OCI-LY3 (cell line): ENCODE measurements around the gene CARF.
"Not testable (repeated sequence)": the region's sequence is repeated elsewhere in the genome, so short reads cannot be mapped to it uniquely, and the experiment has no call there.

ENCODE experiments used
- H2AFZ ChIP-seq: fragments of 200-600, 300-600 bp; shearing (Covaris generic); 2 replicates; pipeline ENCODE4 v1.6.0; 2014; ENCODE audit warnings: antibody characterized with exemption, low read depth, low read length
- H3K27ac ChIP-seq: fragments of 200-600, 300-600 bp; sonication (generic); 2 replicates; pipeline ENCODE4 v1.5.1; 2014; ENCODE audit warnings: mild to moderate bottlenecking, low read length, moderate library complexity, mixed read lengths
- H3K27me3 ChIP-seq: fragments of 200-600, 300-600 bp; sonication (generic); 2 replicates; pipeline ENCODE4 v1.6.1; 2014; ENCODE audit warnings: low read depth, low read length, mixed read lengths
- H3K36me3 ChIP-seq: fragments of 200-600, 300-600 bp; sonication (generic); replicated peaks from 2 replicates; pipeline ENCODE3; 2014; ENCODE audit warnings: low read depth, low read length, mixed read lengths
- H3K4me1 ChIP-seq: fragments of 300-600, 200-600 bp; sonication (generic); 2 replicates; pipeline ENCODE4 v1.6.1; 2014; ENCODE audit warnings: low read length, mixed read lengths
- H3K4me2 ChIP-seq: fragments of 200-600, 300-600 bp; sonication (generic); 2 replicates; pipeline ENCODE4 v1.6.1; 2014; ENCODE audit warnings: low read length, mixed read lengths
- H3K4me3 ChIP-seq: fragments of 300-600, 200-600 bp; sonication (generic); 2 replicates; pipeline ENCODE4 v1.5.1; 2014; ENCODE audit warnings: antibody characterized with exemption, mild to moderate bottlenecking, low read length, moderate library complexity
- H3K79me2 ChIP-seq: fragments of 300-600, 200-600 bp; shearing (Covaris generic); 2 replicates; pipeline ENCODE4 v1.6.1; 2014; ENCODE audit warnings: mild to moderate bottlenecking, low read length, mixed read lengths
- H3K9ac ChIP-seq: fragments of 300-600, 200-600 bp; shearing (Covaris generic); 2 replicates; pipeline ENCODE4 v1.6.0; 2014; ENCODE audit warnings: mild to moderate bottlenecking, low read length, moderate library complexity
- H3K9me3 ChIP-seq: fragments of 200-600, 300-600 bp; shearing (Covaris generic); 2 replicates; pipeline ENCODE4 v1.6.1; 2014; ENCODE audit warnings: low read length, mixed read lengths; ENCODE audit not compliant: insufficient read depth
- H4K20me1 ChIP-seq: fragments of 200-600, 300-600 bp; sonication (generic); 2 replicates; pipeline ENCODE4 v1.6.1; 2016; ENCODE audit warnings: low read length, mixed read lengths; ENCODE audit not compliant: insufficient read depth
- EZH2phosphoT487 ChIP-seq: fragments of 200-600 bp; shearing (Covaris generic); IDR thresholded peaks from 2 replicates; pipeline ENCODE4 v1.6.1; 2018; ENCODE audit warnings: antibody characterized with exemption, mixed run types, low read depth
- TF ChIP-seq, protein P1 (sequence below): fragments of 200-600, 300-600 bp; sonication (generic); IDR thresholded peaks from 2 replicates; pipeline ENCODE4 v1.5.1; 2014; ENCODE audit warnings: antibody characterized with exemption, low read length, low read depth

Gene CARF

DNA sequence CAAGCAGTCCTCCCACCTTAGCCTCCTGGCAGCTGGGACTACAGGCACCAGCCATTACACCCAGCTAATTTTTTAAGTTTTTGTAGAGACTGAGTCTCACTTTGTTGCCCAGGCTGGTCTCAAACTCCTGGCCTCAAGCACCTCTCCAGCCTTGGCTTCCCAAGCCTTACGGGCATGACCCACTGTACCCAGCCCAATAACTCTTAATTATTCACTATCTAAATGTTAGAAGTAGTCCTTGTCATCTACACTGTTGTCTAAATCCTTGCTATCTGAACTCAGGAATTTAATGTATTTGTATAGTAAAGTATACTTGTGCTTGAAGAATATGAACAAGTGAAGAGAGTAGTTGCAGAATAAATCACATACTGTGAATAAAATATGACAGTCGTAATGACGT lies 64.7 kb downstream of the CARF start:
- H3K4me3 ChIP-seq, result no peak overlapping the region
- H2AFZ ChIP-seq, result no peak overlapping the region
- no peak overlapping the region for H3K27ac ChIP-seq
- H3K9ac ChIP-seq, result no peak overlapping the region
- no peaks in the 10 kb centered on the region for H3K4me1 ChIP-seq
- no peaks in the 10 kb centered on the region for H4K20me1 ChIP-seq
- no peaks in the 10 kb centered on the region for H3K9me3 ChIP-seq
- no peaks in the 10 kb centered on the region for H3K27me3 ChIP-seq
- TF ChIP-seq, protein P1, sequence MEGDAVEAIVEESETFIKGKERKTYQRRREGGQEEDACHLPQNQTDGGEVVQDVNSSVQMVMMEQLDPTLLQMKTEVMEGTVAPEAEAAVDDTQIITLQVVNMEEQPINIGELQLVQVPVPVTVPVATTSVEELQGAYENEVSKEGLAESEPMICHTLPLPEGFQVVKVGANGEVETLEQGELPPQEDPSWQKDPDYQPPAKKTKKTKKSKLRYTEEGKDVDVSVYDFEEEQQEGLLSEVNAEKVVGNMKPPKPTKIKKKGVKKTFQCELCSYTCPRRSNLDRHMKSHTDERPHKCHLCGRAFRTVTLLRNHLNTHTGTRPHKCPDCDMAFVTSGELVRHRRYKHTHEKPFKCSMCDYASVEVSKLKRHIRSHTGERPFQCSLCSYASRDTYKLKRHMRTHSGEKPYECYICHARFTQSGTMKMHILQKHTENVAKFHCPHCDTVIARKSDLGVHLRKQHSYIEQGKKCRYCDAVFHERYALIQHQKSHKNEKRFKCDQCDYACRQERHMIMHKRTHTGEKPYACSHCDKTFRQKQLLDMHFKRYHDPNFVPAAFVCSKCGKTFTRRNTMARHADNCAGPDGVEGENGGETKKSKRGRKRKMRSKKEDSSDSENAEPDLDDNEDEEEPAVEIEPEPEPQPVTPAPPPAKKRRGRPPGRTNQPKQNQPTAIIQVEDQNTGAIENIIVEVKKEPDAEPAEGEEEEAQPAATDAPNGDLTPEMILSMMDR, result no peak
- no peak for TF ChIP-seq EZH2phosphoT487
- no peaks in the 10 kb centered on the region for H3K36me3 ChIP-seq
- no peak overlapping the region for H3K4me2 ChIP-seq
- no peaks in the 10 kb centered on the region for H3K79me2 ChIP-seq

DNA sequence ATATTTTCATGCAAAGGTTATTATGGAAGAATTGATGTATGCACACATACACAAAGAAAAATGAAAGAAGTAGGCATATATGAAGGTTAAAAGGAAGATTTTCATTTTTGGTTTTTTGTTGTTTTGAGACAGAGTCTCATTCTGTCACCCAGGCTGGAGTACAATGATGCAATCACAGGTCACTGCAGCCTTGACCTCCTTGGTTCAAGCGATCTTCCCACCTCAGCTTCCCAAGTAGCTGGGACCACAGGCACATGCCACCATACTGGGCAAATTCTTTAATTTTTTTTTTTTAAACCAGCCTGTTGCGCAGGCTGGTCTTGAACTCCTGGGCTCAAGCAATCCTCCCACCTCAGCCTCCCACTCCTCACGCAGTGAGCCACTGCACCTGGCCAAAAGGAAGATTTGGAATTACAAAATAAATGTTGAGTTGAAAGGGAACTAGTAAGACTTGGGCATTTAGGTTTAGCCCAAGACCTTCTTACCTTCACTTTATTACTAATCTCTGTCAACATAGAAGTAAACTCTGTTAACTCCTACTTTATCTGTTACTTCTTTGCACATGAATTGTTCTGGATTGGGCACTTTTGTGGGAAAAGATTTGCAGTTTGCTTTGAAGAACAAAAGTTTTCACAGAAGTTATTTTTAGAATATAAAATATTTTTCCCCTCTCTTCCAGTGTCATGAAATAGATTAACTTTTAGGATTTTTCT lies 70.9 kb downstream of the CARF start:
- H3K27ac ChIP-seq, result no peak overlapping the region
- no peak overlapping the region for H3K4me2 ChIP-seq
- H3K4me3 ChIP-seq, result no peak overlapping the region
- H2AFZ ChIP-seq, result no peak overlapping the region
- no peaks in the 10 kb centered on the region for H4K20me1 ChIP-seq
- H3K36me3 ChIP-seq, result no peaks in the 10 kb centered on the region
- H3K9me3 ChIP-seq, result no peaks in the 10 kb centered on the region
- no peak overlapping the region for H3K9ac ChIP-seq
- no peaks in the 10 kb centered on the region for H3K4me1 ChIP-seq
- TF ChIP-seq, protein P1, result no peak
- TF ChIP-seq EZH2phosphoT487, result no peak
- no peaks in the 10 kb centered on the region for H3K27me3 ChIP-seq
- H3K79me2 ChIP-seq, result no peaks in the 10 kb centered on the region

DNA sequence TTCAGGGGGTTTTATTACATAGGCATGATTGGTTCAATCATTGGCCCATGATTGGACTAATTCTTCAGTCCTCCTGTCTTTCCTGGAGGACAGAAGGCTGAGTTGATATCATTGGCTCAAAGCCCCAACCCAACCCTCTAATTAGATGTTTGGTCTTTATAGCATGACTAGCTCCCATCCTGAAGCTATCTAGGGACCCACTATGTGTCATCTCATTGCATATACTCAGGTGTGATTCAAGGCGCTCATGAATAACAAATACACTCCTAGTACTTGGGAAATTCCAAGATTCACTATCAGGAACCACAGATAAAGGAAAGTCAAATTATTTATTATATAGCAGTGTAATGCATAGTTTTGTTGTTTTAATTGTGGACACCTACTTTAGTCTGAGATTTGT lies 77.7 kb downstream of the CARF start:
- H3K9ac ChIP-seq, result no peak overlapping the region
- H3K36me3 ChIP-seq, result no peaks in the 10 kb centered on the region
- H3K9me3 ChIP-seq, result no peaks in the 10 kb centered on the region
- H4K20me1 ChIP-seq, result no peaks in the 10 kb centered on the region
- H3K27me3 ChIP-seq, result no peaks in the 10 kb centered on the region
- no peak overlapping the region for H3K4me3 ChIP-seq
- TF ChIP-seq, protein P1, result no peak
- no peak for TF ChIP-seq EZH2phosphoT487
- H3K79me2 ChIP-seq, result no peaks in the 10 kb centered on the region
- no peak overlapping the region for H2AFZ ChIP-seq
- H3K4me2 ChIP-seq, result peak overlapping the region; percentile 39
- H3K27ac ChIP-seq, result no peak overlapping the region
- peaks cover 9% of the 10 kb centered on the region for H3K4me1 ChIP-seq

DNA sequence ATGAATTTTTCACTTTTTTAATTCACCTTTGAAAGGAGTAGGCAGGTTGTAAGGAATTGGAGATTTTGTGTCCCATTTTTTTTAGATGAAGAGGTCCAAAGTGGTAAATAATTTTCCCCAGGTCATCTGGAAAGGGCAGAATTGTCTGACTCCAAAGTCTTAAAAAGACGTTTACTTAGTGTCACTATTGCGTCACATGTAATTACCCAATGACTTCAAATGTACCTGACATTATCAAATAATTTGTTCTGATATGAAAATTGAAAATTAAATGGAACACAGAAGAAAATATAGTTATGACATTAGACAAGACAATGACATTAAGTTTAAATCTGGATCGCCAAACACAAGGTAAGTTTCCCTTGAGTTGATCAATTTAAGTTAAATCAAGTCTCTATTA lies 78.4 kb downstream of the CARF start:
- Histone ChIP-seq H3K4me3 (no peak overlapping the region), H3K4me2 (no peak overlapping the region), H3K27ac (no peak overlapping the region), H3K9me3 (no peaks in the 10 kb centered on the region), H3K36me3 (no peaks in the 10 kb centered on the region), H2AFZ (no peak overlapping the region), H3K79me2 (no peaks in the 10 kb centered on the region), H3K9ac (no peak overlapping the region), H4K20me1 (no peaks in the 10 kb centered on the region), H3K4me1 (peaks cover 9% of the 10 kb centered on the region), H3K27me3 (no peaks in the 10 kb centered on the region)
- no peak for TF ChIP-seq EZH2phosphoT487
- TF ChIP-seq, protein P1, result no peak

DNA sequence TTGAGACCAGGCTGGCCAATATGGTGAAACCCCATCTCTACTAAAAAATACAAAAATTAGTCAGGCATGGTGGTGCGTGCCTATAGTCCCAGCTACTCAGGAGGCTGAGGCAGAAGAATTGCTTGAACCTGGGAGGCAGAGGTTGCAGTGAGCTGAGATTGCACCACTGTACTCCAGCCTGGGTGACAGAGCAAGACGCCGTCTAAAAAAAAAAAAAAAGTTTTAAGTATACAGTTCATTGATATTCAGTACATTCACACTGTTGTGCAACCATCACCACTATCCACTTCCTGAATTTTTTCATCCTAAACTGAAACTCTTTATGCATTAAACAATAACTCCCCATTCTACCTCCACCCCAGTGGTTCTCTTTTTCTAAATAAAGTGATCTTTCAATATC lies 85.0 kb downstream of the CARF start:
- H3K9ac ChIP-seq, H4K20me1 ChIP-seq, H3K27me3 ChIP-seq, H2AFZ ChIP-seq, H3K27ac ChIP-seq, H3K4me3 ChIP-seq, H3K79me2 ChIP-seq, H3K9me3 ChIP-seq, H3K36me3 ChIP-seq: not testable (repeated sequence)
- Histone ChIP-seq H3K4me1 (peaks cover 11% of the 10 kb centered on the region), H3K4me2 (peak overlapping the region; percentile 15; the same call in 1 of the 2 replicates)
